Adrenal gland (tissue), 5 donors: ENCODE results near the gene VSTM2L.

ENCODE experiments used
- CTCF ChIP-seq, 6 experiments: fragments of 450-650 bp in 4 of 6; fragments of 200-600 bp in 2 of 6; sonication (generic) in 1 of 6; IDR thresholded peaks; 1 replicate in 5 of 6; 2 replicates in 1 of 6; pipeline versions ENCODE4 v1.5.1 to v1.8.0; 2016 to 2021; ENCODE audit warnings: antibody characterized with exemption in 6 of 6, mild to moderate bottlenecking in 2 of 6, moderate library complexity in 1 of 6
- POLR2A ChIP-seq, 2 donors: fragments of 450-650 bp; IDR thresholded peaks; one replicate each; pipeline ENCODE4 v1.6.1; 2017; ENCODE audit warnings: antibody characterized with exemption in 2 of 2, mild to moderate bottlenecking in 2 of 2, moderate library complexity in 1 of 2
- donor health status: DM: no; HTN: no; CAD: no.

- TF ChIP-seq POLR2A (IDR thresholded peaks at IDR 0.05): no peak
- TF ChIP-seq CTCF (IDR thresholded peaks at IDR 0.05): no peak
Observed at GRCh38 chr20:37917461-37917860, 14.5 kb downstream of the VSTM2L start.
